GM23338 (cell line): Measurements from ENCODE around the gene DPP9. TPM values are rescaled to one million over a fixed set of nuclear protein-coding genes. Genes with fewer than 3 reads are reported as not detected.

Source experiments
- ATAC-seq: fragments of 200-7000 bp; cut with Tn5 transposase; 3 replicates; pipeline ENCODE4 v1.9.1; 2020
- DNase-seq: peaks from one replicate; pipeline ENCODE4 v3.0.0-alpha.2; 2015; ENCODE audit warnings: low spot score
- H2AFZ ChIP-seq: fragments of 200-600 bp; sonication (generic); 2 replicates; pipeline ENCODE4 v1.8.0; 2016; ENCODE audit warnings: antibody characterized with exemption, mild to moderate bottlenecking, moderate library complexity
- H3F3A ChIP-seq: fragments of 200-600 bp; sonication (generic); replicated peaks from 2 replicates; pipeline ENCODE4 v1.8.0; 2017; ENCODE audit warnings: antibody characterized with exemption, mixed run types, low read depth
- H3K27ac ChIP-seq: fragments of 200-600 bp; sonication (generic); 2 replicates; pipeline ENCODE4 v1.6.1; 2016; ENCODE audit warnings: low read depth
- H3K27me3 ChIP-seq: fragments of 200-600 bp; sonication (generic); 2 replicates; pipeline ENCODE4 v1.8.0; 2016; ENCODE audit warnings: mild to moderate bottlenecking, mixed run types, moderate library complexity; ENCODE audit not compliant: insufficient read depth
- H3K36me3 ChIP-seq: fragments of 200-600 bp; sonication (generic); 2 replicates; pipeline ENCODE4 v1.8.0; 2016; ENCODE audit warnings: mild to moderate bottlenecking; ENCODE audit not compliant: insufficient read depth
- H3K4me1 ChIP-seq: fragments of 200-600 bp; sonication (generic); 2 replicates; pipeline ENCODE4 v1.8.0; 2016; ENCODE audit warnings: mild to moderate bottlenecking, moderate library complexity; ENCODE audit not compliant: insufficient read depth
- H3K4me2 ChIP-seq: fragments of 200-600 bp; sonication (generic); 2 replicates; pipeline ENCODE4 v1.7.1; 2017; ENCODE audit warnings: mixed run types
- H3K4me3 ChIP-seq: fragments of 200-600 bp; sonication (generic); 2 replicates; pipeline ENCODE4 v1.6.1; 2016; ENCODE audit warnings: mixed run types
- H3K79me2 ChIP-seq: fragments of 200-600 bp; sonication (generic); replicated peaks from 2 replicates; pipeline ENCODE4 v1.8.0; 2017; ENCODE audit warnings: mild to moderate bottlenecking; ENCODE audit not compliant: insufficient read depth
- H3K9me2 ChIP-seq: fragments of 200-600 bp; sonication (generic); 2 replicates; pipeline ENCODE4 v1.8.0; 2017; ENCODE audit not compliant: insufficient read depth
- H4K20me1 ChIP-seq: fragments of 200-600 bp; sonication (generic); replicated peaks from 2 replicates; pipeline ENCODE4 v1.8.0; 2017; ENCODE audit warnings: mild to moderate bottlenecking; ENCODE audit not compliant: insufficient read depth
- H3K27ac Mint-ChIP-seq: 2 replicates; pipeline ENCODE4 v1.8.0; 2020; ENCODE audit warnings: inconsistent platforms, mild to moderate bottlenecking, moderate library complexity, mixed read lengths
- H3K27me3 Mint-ChIP-seq: 3 replicates; pipeline ENCODE4 v1.8.0; 2022; ENCODE audit warnings: low read depth, mild to moderate bottlenecking, moderate library complexity, mixed read lengths, inconsistent platforms; ENCODE audit not compliant: insufficient read depth, poor library complexity
- H3K36me3 Mint-ChIP-seq: 3 replicates; pipeline ENCODE4 v1.8.0; 2021; ENCODE audit warnings: low read depth, mild to moderate bottlenecking, inconsistent platforms, moderate library complexity, mixed read lengths
- H3K4me1 Mint-ChIP-seq: 3 replicates; pipeline ENCODE4 v1.8.0; 2020; ENCODE audit warnings: mild to moderate bottlenecking, inconsistent platforms, mixed read lengths
- H3K4me3 Mint-ChIP-seq: 3 replicates; pipeline ENCODE4 v1.8.0; 2021; ENCODE audit warnings: moderate library complexity, mild to moderate bottlenecking, inconsistent platforms, mixed read lengths
- H3K9me3 Mint-ChIP-seq: 3 replicates; pipeline ENCODE4 v1.8.0; 2020; ENCODE audit warnings: moderate library complexity, mild to moderate bottlenecking, inconsistent platforms, mixed read lengths
- CTCF ChIP-seq, 2 experiments: fragments of 200-600 bp in 1 of 2; sonication (generic) in 1 of 2; conservative IDR thresholded peaks; 2 replicates each; pipeline versions ENCODE4 v1.5.1 to v1.6.1; 2016 to 2017; ENCODE audit warnings: antibody characterized with exemption in 2 of 2, low read depth in 2 of 2, mild to moderate bottlenecking in 2 of 2, moderate library complexity in 1 of 2
- ETS1 ChIP-seq: IDR thresholded peaks from 2 replicates; pipeline ENCODE4 v1.6.1; 2016; ENCODE audit warnings: antibody characterized with exemption
- NANOG ChIP-seq: IDR thresholded peaks from 2 replicates; pipeline ENCODE4 v1.6.1; 2016; ENCODE audit warnings: antibody characterized with exemption, borderline replicate concordance
- STAT1 ChIP-seq: IDR thresholded peaks from one replicate; pipeline ENCODE4 v1.6.1; 2016; ENCODE audit warnings: antibody characterized with exemption; ENCODE audit not compliant: unreplicated experiment
- ZNF114 ChIP-seq: fragments of 250-450 bp; sonication (Bioruptor Pico); IDR thresholded peaks from 2 replicates; pipeline ENCODE4 v1.5.0; 2020; ENCODE audit warnings: mild to moderate bottlenecking, moderate library complexity
- ZNF462 ChIP-seq: fragments of 250-450 bp; sonication (Bioruptor Pico); IDR thresholded peaks from 2 replicates; pipeline ENCODE4 v1.5.0; 2020; ENCODE audit warnings: mild to moderate bottlenecking, moderate library complexity
- polyA plus RNA-seq: library from polyadenylated mRNA; unstranded; fragments of >200 nt; fragmentation: Nextera tagmentation; extraction: Ambion mirVana; gene quantifications from 2 replicates; pipeline ENCODE4 v1.2.1, GENCODE V29; 2016
- total RNA-seq: library from RNA; depleted of rRNA; stranded (reverse); fragments of >200 nt; shearing (Covaris generic); gene quantifications from 2 replicates; pipeline ENCODE4 v1.2.3, GENCODE V29; 2014

Gene DPP9
- total and polyA plus RNA-seq, 2 experiments from 2014 or later: 19.5 to 49.2 TPM

- no peak for TF ChIP-seq ZNF462
- TF ChIP-seq CTCF (conservative IDR thresholded peaks at IDR 0.05; ENCODE audit: low read depth in 2 of 2): no peak
- no peak for TF ChIP-seq ZNF114 (CRISPR knock-in tag)
Measured at GRCh38 chr19:4693471-4694121, 30.0 kb downstream of the DPP9 start (continued).

- no peaks in the 10 kb centered on the region for H3K4me1 Mint-ChIP-seq
- Histone ChIP-seq H2AFZ (no peak overlapping the region), H4K20me1 (no peaks in the 10 kb centered on the region; the same call in 1 of the 2 replicates), H3K9me2 (no peaks in the 10 kb centered on the region), H3K79me2 (no peaks in the 10 kb centered on the region), H3F3A (no peaks in the 10 kb centered on the region), H3K4me3 (no peak overlapping the region), H3K4me2 (no peak overlapping the region), H3K27me3 (no peaks in the 10 kb centered on the region), H3K36me3 (peaks cover 15% of the 10 kb centered on the region), H3K27ac (no peak overlapping the region), H3K4me1 (no peaks in the 10 kb centered on the region)
- H3K9me3 Mint-ChIP-seq: no peaks in the 10 kb centered on the region
- DNase-seq: no peak
- H3K4me3 Mint-ChIP-seq: no peak overlapping the region
- peaks cover 49% of the 10 kb centered on the region for H3K36me3 Mint-ChIP-seq
- no peak overlapping the region for H3K27ac Mint-ChIP-seq
- no peak for ATAC-seq
- peaks cover 13% of the 10 kb centered on the region for H3K27me3 Mint-ChIP-seq
- no peak for TF ChIP-seq ZNF462
- no peak for TF ChIP-seq ETS1
- TF ChIP-seq ZNF114 (CRISPR knock-in tag): no peak
- TF ChIP-seq NANOG: no peak
- no peak for TF ChIP-seq STAT1
Measured at GRCh38 chr19:4693078-4693350, 30.6 kb downstream of the DPP9 start.
